Panc1 (cell line): Measurements from ENCODE around the gene ORAI1.

ENCODE experiments used
- CTCF ChIP-seq: fragments of 450-650 bp; IDR thresholded peaks from 2 replicates; pipeline ENCODE4 v1.5.1; 2017; ENCODE audit warnings: mild to moderate bottlenecking
- POLR2AphosphoS5 ChIP-seq: IDR thresholded peaks from 2 replicates; pipeline ENCODE4 v1.6.1; 2012; ENCODE audit warnings: mild to moderate bottlenecking, low read depth, low read length, moderate library complexity
- REST ChIP-seq, 2 experiments: IDR thresholded peaks; 2 replicates each; pipeline ENCODE4 v1.6.1; 2011 to 2012; ENCODE audit warnings: low read depth in 2 of 2, control low read depth in 1 of 2, low read length in 1 of 2, mild to moderate bottlenecking in 1 of 2, moderate library complexity in 1 of 2; ENCODE audit not compliant: insufficient read depth in 1 of 2

- TF ChIP-seq CTCF: no peak
- TF ChIP-seq POLR2AphosphoS5: no peak
- no peak for TF ChIP-seq REST (IDR thresholded peaks at IDR 0.05; ENCODE audit: insufficient read depth in 1 of 2, low read depth in 2 of 2, low read length in 1 of 2)
These were observed 25.5 kb upstream of the ORAI1 start for GRCh38 chr12:121600702-121601336.
